ENCODE data around the gene MBD4. TPM values are rescaled to one million over a fixed set of nuclear protein-coding genes. Genes with fewer than 3 reads are reported as not detected.

The MBD4 gene
- total RNA-seq, 2 donors from 2014 or later, result 20.6 to 34.0 TPM

- TF ChIP-seq POLR2AphosphoS5 (IDR thresholded peaks at IDR 0.05) (peak; percentile 81), CTCF (IDR thresholded peaks at IDR 0.05) (peak in 1 of 4 experiments; percentile 12), POLR2A (IDR thresholded peaks at IDR 0.05) (no peak)
Measured at GRCh38 chr3:129428376-129429079, 11.2 kb downstream of the MBD4 start, which contains the start of gene EFCAB12. Gene EFCAB12 (minus strand): TSS chr3:129428636. CDS start chr3:129428488, 148 bp downstream.

GRCh38 chr3:129428007-129428375, 11.8 kb downstream of the MBD4 start:
- no peak for DNase-seq (ENCODE audit: low spot score)
- 9% methylated on average over 8 of the region's 8 CpGs for WGBS
- Histone ChIP-seq H3K36me3 (peaks cover 0 to 13% of the 10 kb centered on the region in 2 donors), H3K27me3 (replicated peaks; ENCODE audit: insufficient read depth) (no peaks in the 10 kb centered on the region), H3K27ac (no peak overlapping the region), H3K9me3 (no peaks in the 10 kb centered on the region), H3K4me1 (replicated peaks) (no peaks in the 10 kb centered on the region), H3K4me3 (peak overlapping the region; percentile 36 to 40)
- intact Hi-C loops (cut with DNase I), result no loop called here
- no peak for TF ChIP-seq POLR2AphosphoS5 (IDR thresholded peaks at IDR 0.05)
- TF ChIP-seq POLR2A (IDR thresholded peaks at IDR 0.05), result no peak
- no peak for TF ChIP-seq CTCF (IDR thresholded peaks at IDR 0.05)

More at GRCh38 chr3:129428376-129429079, 11.2 kb downstream of the MBD4 start, which contains the start of gene EFCAB12:
- peak; percentile 96 for DNase-seq (ENCODE audit: low spot score)
- H3K4me1 ChIP-seq (replicated peaks), result no peaks in the 10 kb centered on the region
- H3K4me3 ChIP-seq, result peak within 1 kb of the TSS; percentile 36 to 40
- 2% methylated on average over 42 of the region's 42 CpGs for WGBS
- intact Hi-C loops (cut with DNase I), result no loop called here
- H3K27ac ChIP-seq, result peak within 1 kb of the TSS; percentile 68
- H3K27me3 ChIP-seq (replicated peaks; ENCODE audit: insufficient read depth), result no peaks in the 10 kb centered on the region
- H3K9me3 ChIP-seq, result no peaks in the 10 kb centered on the region
- H3K36me3 ChIP-seq, result peaks cover 0 to 15% of the 10 kb centered on the region in 2 donors

GRCh38 chr3:129425619-129426018, 14.1 kb downstream of the MBD4 start:
- 71% methylated on average over 2 of the region's 2 CpGs for WGBS
- TF ChIP-seq CTCF (IDR thresholded peaks at IDR 0.05) (no peak), POLR2AphosphoS5 (IDR thresholded peaks at IDR 0.05) (no peak), POLR2A (IDR thresholded peaks at IDR 0.05) (no peak)
- Histone ChIP-seq H3K9me3 (no peaks in the 10 kb centered on the region), H3K27ac (peak overlapping the region; percentile 87 to 90), H3K36me3 (no peaks in the 10 kb centered on the region), H3K27me3 (replicated peaks; ENCODE audit: insufficient read depth) (no peaks in the 10 kb centered on the region), H3K4me1 (replicated peaks) (no peaks in the 10 kb centered on the region), H3K4me3 (no peak overlapping the region)
- DNase-seq (ENCODE audit: low spot score), result no peak
- intact Hi-C loops (cut with DNase I), result no loop called here

GRCh38 chr3:129425213-129425612, 14.5 kb downstream of the MBD4 start:
- Histone ChIP-seq H3K27ac (peak overlapping the region; percentile 87 to 90), H3K4me3 (peak overlapping the region in 1 of 2 donors; percentile 13), H3K4me1 (replicated peaks) (no peaks in the 10 kb centered on the region), H3K36me3 (no peaks in the 10 kb centered on the region), H3K9me3 (no peaks in the 10 kb centered on the region), H3K27me3 (replicated peaks; ENCODE audit: insufficient read depth) (no peaks in the 10 kb centered on the region)
- no peak for TF ChIP-seq POLR2AphosphoS5 (IDR thresholded peaks at IDR 0.05)
- TF ChIP-seq CTCF (IDR thresholded peaks at IDR 0.05), result no peak
- no peak for TF ChIP-seq POLR2A (IDR thresholded peaks at IDR 0.05)
- intact Hi-C loops (cut with DNase I), result no loop called here
- WGBS, result 77% methylated on average over 3 of the region's 3 CpGs
- DNase-seq (ENCODE audit: low spot score), result no peak

Measured in prostate gland (tissue), 2 donors.